ENCODE results near the gene DTX3.

The DTX3 gene

DNA sequence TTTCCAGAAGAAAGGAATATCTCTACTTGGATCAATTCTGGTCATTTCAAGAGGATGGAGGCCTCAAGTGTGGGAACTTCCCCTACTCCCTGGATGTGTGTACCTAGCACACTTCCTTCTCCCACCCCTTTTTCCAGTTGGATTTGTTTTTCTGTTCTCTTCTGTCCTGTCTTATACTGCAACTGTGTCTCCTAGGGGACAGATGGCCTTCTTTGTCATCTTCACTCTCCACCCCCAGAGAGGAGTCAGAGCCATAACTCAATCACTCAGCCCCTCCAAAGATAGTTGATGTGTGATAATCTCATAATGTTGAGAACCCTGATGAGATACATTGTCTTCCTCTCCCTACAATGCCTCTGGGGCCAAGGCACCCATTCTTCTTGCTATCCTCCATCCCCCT is 2.1 kb upstream of the DTX3 start:
- DNase-seq (ENCODE audit: low spot score), result no peak
- Histone ChIP-seq H3K27ac (no peak overlapping the region), H3K4me3 (no peak overlapping the region)
- no peak for TF ChIP-seq CTCF (IDR thresholded peaks at IDR 0.05)

DNA sequence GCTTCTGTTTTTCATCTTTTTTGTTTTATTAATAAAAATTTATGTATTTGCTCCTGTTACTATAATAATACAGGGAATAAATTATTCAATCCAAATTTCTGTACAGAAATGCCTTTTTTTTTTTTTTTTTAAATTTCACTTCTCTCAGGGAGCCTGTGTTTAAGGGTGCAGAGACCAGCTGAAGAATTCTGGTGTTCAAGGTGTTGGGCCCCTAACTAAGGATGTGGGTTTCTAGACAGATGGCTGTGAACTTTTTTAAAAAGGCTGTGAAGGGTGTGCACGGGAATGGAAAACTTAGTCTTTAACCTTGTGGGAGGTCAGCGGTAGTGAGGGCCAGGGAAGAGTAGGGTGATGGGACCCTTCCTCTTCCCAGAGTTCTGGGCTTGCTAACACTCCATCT is 1.3 kb upstream of the DTX3 start:
- no peak for TF ChIP-seq CTCF (IDR thresholded peaks at IDR 0.05)
- peak overlapping the region; percentile 78 to 99 for H3K27ac ChIP-seq
- H3K4me3 ChIP-seq, result no peak overlapping the region
- no peak for DNase-seq (ENCODE audit: low spot score)

DNA sequence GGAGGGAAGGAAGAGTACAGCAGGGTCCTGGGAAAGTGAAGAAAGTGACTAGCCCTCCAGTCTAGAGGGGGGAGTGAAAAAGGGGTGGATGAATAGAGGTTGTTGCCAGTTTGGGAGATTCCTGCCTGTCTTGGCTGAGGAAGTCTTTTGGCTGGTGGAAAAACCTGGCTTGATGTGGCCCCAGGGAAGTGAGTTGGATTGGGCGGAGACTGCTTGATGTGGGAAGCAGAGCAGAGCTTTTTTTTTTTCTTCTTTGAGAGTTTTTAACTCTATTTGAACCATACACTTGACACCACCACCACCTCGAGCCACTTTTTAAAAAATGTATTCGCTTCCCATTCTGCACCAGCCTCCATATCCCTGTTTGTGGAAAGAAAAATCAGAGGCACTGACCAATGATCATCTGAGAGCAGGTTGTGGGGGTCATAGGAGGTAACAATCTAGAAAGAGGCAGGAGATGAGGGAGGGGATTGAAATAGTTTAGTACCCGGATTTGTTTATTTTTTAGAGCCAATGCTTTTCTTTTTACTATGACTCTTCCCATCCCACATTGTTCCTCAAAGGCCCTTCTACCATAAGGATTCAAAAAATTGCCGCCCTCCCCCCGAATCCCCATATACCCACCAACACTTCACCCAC is 690 bp upstream of the DTX3 start:
- peak overlapping the region; percentile 99 to 100 for H3K27ac ChIP-seq
- peak; percentile 89 for DNase-seq (ENCODE audit: low spot score)
- no peak for TF ChIP-seq CTCF (IDR thresholded peaks at IDR 0.05)
- peak overlapping the region; percentile 98 for H3K4me3 ChIP-seq

DNA sequence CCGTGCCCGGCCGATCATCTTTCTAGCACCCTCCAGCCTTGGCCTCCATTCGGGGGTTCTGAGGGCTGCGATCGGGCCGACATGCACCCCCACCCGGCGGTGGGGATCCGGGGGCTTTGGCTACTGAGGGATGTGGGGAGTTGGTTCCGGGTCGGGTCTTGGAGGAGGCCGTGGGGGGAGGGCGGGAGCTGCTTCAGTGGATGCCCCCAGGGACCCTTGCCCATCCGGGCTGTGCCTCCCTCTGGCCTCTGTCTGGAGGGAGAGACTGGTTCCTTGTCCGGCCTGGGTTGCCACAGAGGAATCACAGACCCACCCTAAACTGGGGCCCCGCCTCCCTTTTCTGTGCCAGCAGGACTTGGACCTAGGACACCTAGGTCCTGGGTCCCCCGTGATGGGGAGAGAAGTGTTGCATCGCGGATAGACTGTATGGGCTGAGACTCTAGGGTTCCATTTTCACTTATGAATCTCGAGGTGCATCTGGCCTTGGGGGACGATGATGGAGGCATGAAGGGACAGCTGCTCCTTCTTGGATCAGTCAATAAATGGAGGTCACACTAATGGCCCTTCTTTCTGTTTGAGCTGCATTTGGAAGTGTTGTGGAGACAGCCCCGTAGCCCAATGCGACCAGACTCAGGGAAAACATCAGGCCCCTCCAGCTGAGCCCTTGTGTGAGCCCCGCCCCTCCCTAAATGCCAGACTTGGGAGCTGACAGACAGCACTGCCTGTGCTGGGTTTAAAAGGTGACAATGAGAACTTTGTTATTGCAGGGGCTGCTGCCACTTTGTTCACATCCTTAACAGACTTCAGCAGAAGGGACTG is 577 bp downstream of the DTX3 start:
- Histone ChIP-seq H3K4me3 (peak overlapping the region; percentile 98), H3K27ac (peak overlapping the region; percentile 99 to 100)
- TF ChIP-seq CTCF (IDR thresholded peaks at IDR 0.05), result no peak
- DNase-seq (ENCODE audit: low spot score), result no peak

DNA sequence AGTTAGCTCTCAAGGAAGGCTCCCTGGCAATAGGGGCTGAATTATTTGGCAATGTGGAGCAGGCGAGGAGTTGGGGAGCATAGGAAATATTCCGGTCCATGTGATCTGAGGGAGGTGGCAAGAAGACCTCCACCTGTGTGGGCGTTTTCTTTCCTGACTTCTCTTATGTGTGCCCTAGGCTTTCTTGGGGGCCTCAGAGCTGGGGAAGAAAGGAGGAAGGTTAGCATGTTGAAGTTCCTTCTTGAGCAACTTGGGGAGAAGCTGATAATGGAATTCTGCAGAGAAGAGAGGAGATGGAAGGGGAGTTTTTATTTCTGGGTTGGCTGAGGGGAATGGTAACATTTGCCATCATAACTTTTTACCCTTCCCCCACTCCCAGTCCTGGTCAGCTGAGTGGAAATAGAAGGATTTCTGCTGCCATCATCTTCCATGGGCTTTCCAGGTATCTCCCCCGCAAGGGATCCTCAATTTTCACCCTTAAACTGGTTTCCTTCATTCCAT is 1.2 kb downstream of the DTX3 start:
- no peak for DNase-seq (ENCODE audit: low spot score)
- Histone ChIP-seq H3K4me3 (peak overlapping the region; percentile 98), H3K27ac (peak overlapping the region; percentile 99 to 100)
- TF ChIP-seq CTCF (IDR thresholded peaks at IDR 0.05), result no peak

- H3K4me3 ChIP-seq, result no peak overlapping the region
- DNase-seq (ENCODE audit: low spot score), result no peak
- peak overlapping the region; percentile 99 to 100 for H3K27ac ChIP-seq
- no peak for TF ChIP-seq CTCF (IDR thresholded peaks at IDR 0.05)
Observed at GRCh38 chr12:57606399-57606798, 1.8 kb downstream of the DTX3 start.
